ENCODE data around the gene MSANTD7. TPM values are rescaled to one million over a fixed set of nuclear protein-coding genes. Genes with fewer than 3 reads are reported as not detected.

The MSANTD7 gene
- total and polyA plus RNA-seq, 2 of the 13 experiments (the other 11 are each of a cell fraction or from before 2014, with no cell fraction given), result 3.7 to 16.7 TPM

GRCh38 chr10:14840178-14840577, 2.1 kb downstream of the MSANTD7 start:
- no peak for ATAC-seq
- peaks cover 25% of the 10 kb centered on the region for H3K79me2 ChIP-seq (ENCODE audit: insufficient read depth, low read length)
- peaks cover 4% of the 10 kb centered on the region; the same call in 1 of the 2 replicates for H4K20me1 ChIP-seq (ENCODE audit: insufficient read depth, low read length)
- ChIA-PET CTCF (ENCODE audit: low intra/inter-chr PET ratio, low total read pairs) (no interaction called here), POLR2A (no interaction called here)
- no peak overlapping the region for H3K9ac ChIP-seq (ENCODE audit: insufficient read depth, low read depth, low read length)
- H3K27me3 ChIP-seq (ENCODE audit: control insufficient read depth in 1 of 2, insufficient read depth in 2 of 2, low read length in 2 of 2), result no peaks in the 10 kb centered on the region; a peak in 1 of 5 replicates
- no peak for FAIRE-seq
- in situ Hi-C loops (cut with HindIII; ENCODE audit: extremely low pct_ligation_motif_present, low pct_unique_long_range_greater_than_20kb) (no loop called here), intact Hi-C loops (cut with micrococcal nuclease; ENCODE audit: unreplicated experiment) (no loop called here)
- BruUV-seq (replicated peaks), result no TSS peak
- peaks cover 13 to 43% of the 10 kb centered on the region in 2 experiments for H3K36me3 ChIP-seq (replicated peaks in 1 of 2; ENCODE audit: control insufficient read depth in 1 of 2, insufficient read depth in 2 of 2, low read length in 2 of 2)
- no peaks in the 10 kb centered on the region for H3K9me3 ChIP-seq (ENCODE audit: low read length)
- no peak for DNase-seq (ENCODE audit: low spot score)
- WGBS (ENCODE audit: low lambda C conversion rate), result 96% methylated on average over 2 of the region's 2 CpGs
- TF ChIP-seq MAFK (conservative IDR thresholded peaks at IDR 0.05 in 1 of 2, IDR thresholded peaks at IDR 0.05 in 1 of 2; ENCODE audit: low read length in 2 of 2) (peak; percentile 26 to 59; a peak in 2 of 4 replicates), MXD1 (CRISPR knock-in tag; IDR thresholded peaks at IDR 0.05) (no peak), RXRA (CRISPR knock-in tag; IDR thresholded peaks at IDR 0.05) (no peak), RELA (CRISPR knock-in tag; IDR thresholded peaks at IDR 0.05) (no peak), NKX3-1 (CRISPR knock-in tag; IDR thresholded peaks at IDR 0.05) (no peak), MIER3 (CRISPR knock-in tag; IDR thresholded peaks at IDR 0.05; ENCODE audit: borderline replicate concordance) (no peak), ZNF574 (CRISPR knock-in tag; IDR thresholded peaks at IDR 0.05) (no peak), AKAP8 (CRISPR knock-in tag; IDR thresholded peaks at IDR 0.05) (no peak), ZNF790 (CRISPR knock-in tag; IDR thresholded peaks at IDR 0.05; ENCODE audit: borderline replicate concordance) (no peak), ZBTB14 (CRISPR knock-in tag; IDR thresholded peaks at IDR 0.05) (no peak), MAFF (IDR thresholded peaks at IDR 0.05; ENCODE audit: low read depth, low read length) (peak; percentile 43; the same call in 1 of the 2 replicates), FOXP4 (CRISPR knock-in tag; IDR thresholded peaks at IDR 0.05) (no peak)
- H3K4me2 ChIP-seq (ENCODE audit: low read depth, low read length), result peak overlapping the region; percentile 82; the same call in 1 of the 2 replicates
- H3K27ac ChIP-seq (ENCODE audit: extremely low read length, insufficient read depth, low read length), result no peak overlapping the region
- no peak overlapping the region; a peak in 2 of 6 replicates for H3K4me3 ChIP-seq (replicated peaks in 1 of 3; ENCODE audit: insufficient read depth in 1 of 3, low read depth in 2 of 3, low read length in 3 of 3)
- H2AFZ ChIP-seq (ENCODE audit: low read length), result no peak overlapping the region
- peaks cover 17% of the 10 kb centered on the region for H3K4me1 ChIP-seq (ENCODE audit: insufficient read depth, low read length)
